Stomach (tissue), 9 donors: ENCODE measurements around the gene ERICH3. TPM values are rescaled to one million over a fixed set of nuclear protein-coding genes. Genes with fewer than 3 reads are reported as not detected.

Experiments
- DNase-seq, 2 donors: peaks; one replicate each; pipeline versions ENCODE4 v3.0.0 to v3.0.0-alpha.2; 2013 to 2019
- H3K27ac ChIP-seq, 5 donors: fragments of 200-600 bp in 4 of 5; sonication (generic) in 4 of 5; one replicate each; pipeline ENCODE4 v1.5.1; 2013 to 2019; ENCODE audit warnings: mild to moderate bottlenecking in 1 of 5, moderate library complexity in 1 of 5
- H3K27me3 ChIP-seq, 3 donors: fragments of 200-600 bp; sonication (generic); one replicate each; pipeline ENCODE4 v1.5.1; 2017 to 2019; ENCODE audit warnings: mixed run types in 1 of 3
- H3K36me3 ChIP-seq, 4 donors: fragments of 200-600 bp; sonication (generic); 1 replicate in 3 of 4; 2 replicates in 1 of 4; pipeline ENCODE4 v1.5.1; 2016 to 2019
- H3K4me1 ChIP-seq, 4 donors: fragments of 200-600 bp; sonication (generic); one replicate each; pipeline ENCODE4 v1.5.1; 2016 to 2019
- H3K4me3 ChIP-seq, 4 donors: fragments of 200-600 bp; sonication (generic) in 3 of 4; one replicate each; pipeline ENCODE4 v1.5.1; 2016 to 2019; ENCODE audit warnings: mild to moderate bottlenecking in 1 of 4
- H3K9me3 ChIP-seq, 4 donors: fragments of 200-600 bp; sonication (generic); one replicate each; pipeline ENCODE4 v1.5.1; 2016 to 2019
- CTCF ChIP-seq, 7 experiments: fragments of 450-650 bp in 4 of 7; fragments of 200-600 bp in 3 of 7; sonication (generic) in 3 of 7; IDR thresholded peaks; one replicate each; pipeline ENCODE4 v1.5.1; 2016 to 2019; ENCODE audit warnings: antibody characterized with exemption in 7 of 7, control low read depth in 2 of 7, mild to moderate bottlenecking in 1 of 7
- EP300 ChIP-seq: sonication (generic); formaldehyde crosslinking; IDR thresholded peaks from one replicate; pipeline ENCODE4 v1.6.1; 2017; ENCODE audit warnings: antibody characterized with exemption
- POLR2A ChIP-seq, 4 donors: fragments of 450-650 bp; IDR thresholded peaks; one replicate each; pipeline ENCODE4 v1.6.1; 2016; ENCODE audit warnings: antibody characterized with exemption in 4 of 4, control low read depth in 2 of 4, mild to moderate bottlenecking in 1 of 4, moderate library complexity in 1 of 4
- POLR2AphosphoS5 ChIP-seq, 3 donors: sonication (generic); formaldehyde crosslinking; IDR thresholded peaks; one replicate each; pipeline ENCODE4 v1.6.1; 2016; ENCODE audit warnings: antibody characterized with exemption in 3 of 3
- WGBS, 5 donors: extraction: QIAGEN DNeasy Blood & Tissue Kit in 3 of 5; methylation state at CpG; one replicate each; pipeline versions ENCODE4 v1.1.5 to v1.1.7; 2013 to 2018; 5-methylcytosine and 5-hydroxymethylcytosine counted together
- intact Hi-C: fragments of 100-400 bp; cut with DNase I; formaldehyde crosslinking; loops from one replicate; pipeline ENCODE4 v1.15.1; 2023; ENCODE audit warnings: low total_unique reads
- polyA plus RNA-seq, 3 donors: library from polyadenylated mRNA; stranded (reverse); fragments of 200-250 nt; gene quantifications; one replicate each; pipeline ENCODE4 v1.2.3, GENCODE V29; 2013
- total RNA-seq, 5 donors: library from RNA; depleted of rRNA; stranded (reverse); fragments of >200 nt; gene quantifications; one replicate each; pipeline versions ENCODE4 v1.1.0 to v1.2.3, GENCODE V29; 2014 to 2016
- donor health status: healthy with polysubstance abuse.
- donor health status: Bipolar disorder and iron deficiency.
- donor health status: healthy.

Gene ERICH3
- total and polyA plus RNA-seq, 8 donors, result 0.05 to 0.55 TPM; not detected in 6

GRCh38 chr1:74578101-74578500 is 95.5 kb downstream of the ERICH3 start:
- no peaks in the 10 kb centered on the region for H3K27me3 ChIP-seq
- no peak overlapping the region for H3K4me3 ChIP-seq
- H3K36me3 ChIP-seq, result no peaks in the 10 kb centered on the region
- no peaks in the 10 kb centered on the region for H3K9me3 ChIP-seq
- DNase-seq, result no peak
- intact Hi-C loops, result no loop called here
- WGBS, 5 donors, result 62 to 77% (median 68%) methylated on average over 2 of the region's 2 CpGs
- H3K27ac ChIP-seq, result no peak overlapping the region
- no peaks in the 10 kb centered on the region for H3K4me1 ChIP-seq
- no peak for TF ChIP-seq CTCF (IDR thresholded peaks at IDR 0.05)
- TF ChIP-seq POLR2A (IDR thresholded peaks at IDR 0.05), result no peak
- no peak for TF ChIP-seq POLR2AphosphoS5 (IDR thresholded peaks at IDR 0.05)
- no peak for TF ChIP-seq EP300

GRCh38 chr1:74571891-74572290 is 101.7 kb downstream of the ERICH3 start:
- Histone ChIP-seq H3K4me3 (no peak overlapping the region), H3K4me1 (no peaks in the 10 kb centered on the region), H3K27me3 (no peaks in the 10 kb centered on the region), H3K36me3 (no peaks in the 10 kb centered on the region), H3K9me3 (no peaks in the 10 kb centered on the region), H3K27ac (no peak overlapping the region)
- TF ChIP-seq POLR2AphosphoS5 (IDR thresholded peaks at IDR 0.05) (no peak), EP300 (no peak), POLR2A (IDR thresholded peaks at IDR 0.05) (no peak), CTCF (IDR thresholded peaks at IDR 0.05) (no peak)
- intact Hi-C loops, result no loop called here
- WGBS, 5 donors, result 74 to 79% (median 75%) methylated on average over 6 of the region's 6 CpGs
- DNase-seq, result no peak

GRCh38 chr1:74571493-74571800 is 102.1 kb downstream of the ERICH3 start:
- intact Hi-C loops, result no loop called here
- no peak overlapping the region for H3K27ac ChIP-seq
- no peaks in the 10 kb centered on the region for H3K36me3 ChIP-seq
- H3K4me1 ChIP-seq, result no peaks in the 10 kb centered on the region
- no peak for DNase-seq
- no peaks in the 10 kb centered on the region for H3K27me3 ChIP-seq
- H3K4me3 ChIP-seq, result no peak overlapping the region
- WGBS, 5 donors, result 51 to 66% (median 57%) methylated on average over 8 of the region's 8 CpGs
- no peak for TF ChIP-seq CTCF (IDR thresholded peaks at IDR 0.05)
- no peak for TF ChIP-seq POLR2A (IDR thresholded peaks at IDR 0.05)
- no peak for TF ChIP-seq EP300
- no peak for TF ChIP-seq POLR2AphosphoS5 (IDR thresholded peaks at IDR 0.05)
- H3K9me3 ChIP-seq, result no peaks in the 10 kb centered on the region

GRCh38 chr1:74570797-74571492 is 102.6 kb downstream of the ERICH3 start:
- Histone ChIP-seq H3K27me3 (no peaks in the 10 kb centered on the region), H3K27ac (no peak overlapping the region), H3K36me3 (no peaks in the 10 kb centered on the region), H3K4me3 (no peak overlapping the region), H3K9me3 (no peaks in the 10 kb centered on the region), H3K4me1 (no peaks in the 10 kb centered on the region)
- TF ChIP-seq CTCF (IDR thresholded peaks at IDR 0.05), result no peak
- no peak for TF ChIP-seq POLR2A (IDR thresholded peaks at IDR 0.05)
- TF ChIP-seq EP300, result no peak
- TF ChIP-seq POLR2AphosphoS5 (IDR thresholded peaks at IDR 0.05), result no peak
- intact Hi-C loops, result no loop called here
- no peak for DNase-seq
- WGBS, 5 donors, result 39 to 42% (median 40%) methylated on average over 13 to 14 of the region's 14 CpGs
